T-helper 1 cell (primary cell): ENCODE data around the gene ANKRD6.

Source experiments
- DNase-seq, 5 donors: peaks; one replicate each; pipeline ENCODE4 v3.0.0-alpha.2; 2012 to 2020

Gene ANKRD6

DNA sequence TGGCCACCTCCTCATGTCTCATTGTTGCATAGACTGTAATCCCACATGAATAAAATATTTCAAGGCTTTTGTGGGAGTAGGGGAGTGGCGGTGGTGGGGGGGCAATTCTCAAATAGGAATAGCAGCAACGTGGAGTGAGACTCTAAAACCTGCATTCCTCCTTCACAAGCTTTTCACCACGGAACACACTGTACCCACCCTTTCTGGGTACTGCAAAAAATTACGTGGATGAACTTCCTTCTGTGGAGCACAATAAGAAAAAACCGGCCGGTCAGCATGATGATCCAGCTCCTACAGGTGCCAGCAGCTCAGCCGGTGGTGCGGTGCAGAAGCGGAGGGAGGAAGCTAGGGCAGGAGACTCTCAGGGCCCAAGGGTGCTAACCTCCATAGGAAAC is 19.9 kb upstream of the ANKRD6 start:
- no peak for DNase-seq

DNA sequence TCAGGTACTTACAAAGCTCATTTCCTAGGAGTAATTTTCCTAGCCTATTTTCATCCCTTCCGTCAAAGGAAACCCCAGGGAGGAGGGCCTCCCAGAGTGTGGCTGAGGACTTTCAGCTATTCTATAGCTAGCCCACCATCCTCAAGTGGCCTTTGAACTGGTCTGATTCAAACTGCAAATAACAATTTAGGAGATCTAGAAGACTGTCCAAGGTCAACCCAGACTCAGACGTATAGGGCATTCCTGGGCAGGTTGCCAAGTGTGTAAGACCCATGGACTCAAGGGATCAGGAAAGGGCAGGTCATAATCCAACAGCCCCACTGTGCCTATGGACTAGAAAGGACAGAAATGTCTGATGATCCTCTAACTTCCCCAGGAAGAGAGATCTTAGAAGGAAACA is 18.7 kb upstream of the ANKRD6 start:
- no peak for DNase-seq

DNA sequence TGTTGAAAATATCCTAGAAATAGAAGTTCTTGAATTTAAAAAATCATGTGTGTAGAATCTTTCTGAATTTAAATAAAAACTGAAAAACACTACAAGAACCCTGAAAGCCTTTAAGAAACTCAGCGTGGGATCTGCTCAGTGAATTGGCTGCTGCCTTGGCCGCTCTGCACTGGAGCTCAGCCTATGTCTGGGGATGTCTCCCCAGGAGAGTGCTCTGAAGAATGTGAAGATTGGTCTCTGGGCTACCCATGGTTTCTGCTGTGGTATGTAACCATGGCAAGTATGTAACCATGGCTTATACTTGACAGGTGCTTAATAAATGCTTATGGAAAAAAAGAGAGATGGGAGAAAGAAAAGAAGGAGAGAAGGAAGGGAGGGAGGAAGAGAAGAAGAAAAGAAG is 17.8 kb upstream of the ANKRD6 start:
- DNase-seq: no peak

DNA sequence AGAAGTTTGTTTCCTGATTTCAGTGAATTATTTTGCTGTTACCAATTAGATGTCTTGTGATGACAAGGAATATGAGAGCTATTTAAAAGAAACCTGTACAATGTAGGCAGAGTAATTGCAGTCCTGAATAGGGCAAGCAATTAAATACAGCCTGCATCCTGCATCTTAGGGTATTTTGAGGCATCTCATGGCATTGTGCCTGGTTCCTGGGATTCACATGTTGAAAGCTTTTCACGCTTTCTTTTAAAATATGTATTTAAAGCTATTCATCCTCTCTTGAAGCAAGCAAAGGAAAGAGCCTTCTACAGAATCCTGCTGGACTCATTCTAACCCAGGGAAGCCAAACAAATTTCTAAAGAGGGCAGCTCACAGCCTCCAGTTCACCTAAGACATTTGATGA is 16.2 kb upstream of the ANKRD6 start:
- DNase-seq: no peak

DNA sequence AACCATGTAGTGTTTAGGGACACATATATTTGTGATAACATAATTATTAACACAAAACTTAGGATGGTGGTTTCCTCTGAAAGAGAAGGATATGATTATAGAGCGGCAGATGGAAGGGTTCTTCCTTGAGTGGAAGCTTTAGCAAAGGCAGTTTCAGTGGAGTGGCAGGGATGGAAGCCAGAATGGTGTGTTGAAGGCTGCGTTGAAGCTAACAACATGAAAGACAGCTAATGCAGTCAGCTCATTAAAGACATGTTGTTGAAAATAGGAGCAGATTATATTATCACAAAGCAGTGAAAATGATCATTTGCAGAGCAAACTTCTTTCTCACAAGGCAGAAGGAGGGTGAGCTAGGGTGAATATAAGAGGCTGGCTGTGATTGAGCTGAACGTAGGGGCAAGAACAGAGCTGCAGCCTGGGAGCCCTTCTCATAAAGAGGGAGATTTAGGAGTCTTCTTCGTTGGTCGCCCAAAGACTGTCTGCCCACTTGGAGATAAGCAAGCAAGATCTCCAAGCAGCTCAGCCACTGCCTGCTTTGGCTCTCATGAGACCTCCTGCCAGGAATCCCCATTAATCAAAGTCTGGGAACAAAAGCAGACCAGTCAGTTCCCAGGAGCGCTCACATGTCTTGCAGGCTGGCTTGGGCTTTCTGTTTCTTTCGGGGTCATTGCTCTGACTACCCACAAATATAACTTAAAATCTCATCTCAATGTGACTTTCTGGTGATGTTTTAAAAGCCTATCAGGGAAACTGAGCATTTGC is 2.6 kb upstream of the ANKRD6 start:
- DNase-seq: no peak

DNA sequence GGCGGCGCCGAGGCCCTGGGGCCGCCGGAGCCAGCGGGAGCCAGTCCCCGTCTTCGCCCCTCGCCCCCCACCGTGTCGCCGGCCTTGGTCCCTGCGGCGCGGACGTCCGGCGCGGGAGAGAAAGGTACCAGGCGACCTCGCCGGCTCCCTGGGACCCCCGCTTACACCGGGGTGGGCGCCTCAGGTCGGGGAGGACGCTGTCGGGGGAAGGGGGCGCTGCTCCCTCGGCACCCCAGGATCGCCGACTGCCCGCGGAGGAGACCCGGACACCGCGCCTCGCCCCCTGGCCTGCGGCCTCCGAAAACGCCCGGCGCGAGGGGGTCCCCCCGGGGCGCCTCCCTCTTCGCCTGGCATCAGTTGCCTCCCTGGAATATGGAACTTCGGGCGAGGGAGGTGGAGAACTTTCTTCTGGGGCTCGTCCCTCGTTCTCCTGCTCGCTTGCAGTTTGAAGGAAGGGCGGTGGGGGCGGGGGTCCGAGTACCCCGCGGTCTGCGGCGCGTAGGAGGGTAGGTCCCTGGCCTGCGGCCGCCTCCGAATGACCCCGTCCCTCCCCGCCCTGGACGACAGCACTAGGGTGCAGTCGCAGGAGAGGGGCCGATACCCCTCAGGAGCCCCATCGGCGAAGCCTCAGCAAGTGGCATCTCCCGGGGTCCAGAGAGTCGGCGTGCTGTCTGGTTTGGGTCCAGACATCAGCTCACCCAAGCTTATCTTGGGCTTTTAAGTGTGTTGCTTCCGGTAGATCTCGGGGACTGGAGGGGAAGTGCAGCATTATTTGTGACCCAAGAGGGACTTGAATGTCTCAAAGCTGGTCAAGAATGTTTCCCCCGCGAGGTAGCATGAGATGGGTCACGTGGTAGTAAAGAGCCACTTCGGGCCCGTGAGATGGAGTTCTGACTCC is 549 bp downstream of the ANKRD6 start:
- peak; percentile 5 to 27 (median 7) for DNase-seq

DNA sequence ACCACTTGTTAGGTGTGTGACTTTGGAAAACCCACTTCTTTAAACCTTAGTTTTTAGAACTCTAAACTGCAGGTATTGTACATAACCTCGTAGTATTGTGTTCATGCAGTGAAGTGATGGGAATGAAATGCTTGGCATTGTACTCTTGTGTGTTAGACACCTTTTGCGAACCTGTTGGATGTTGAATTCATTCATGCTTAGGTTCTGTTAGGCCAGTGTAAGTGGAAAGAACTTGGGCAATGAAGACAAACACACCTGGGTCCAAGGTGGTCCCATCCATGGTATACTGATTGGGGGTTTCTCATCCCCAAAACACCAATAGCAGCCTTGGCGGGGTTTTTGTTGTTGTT is 1.2 kb downstream of the ANKRD6 start:
- DNase-seq: no peak

DNA sequence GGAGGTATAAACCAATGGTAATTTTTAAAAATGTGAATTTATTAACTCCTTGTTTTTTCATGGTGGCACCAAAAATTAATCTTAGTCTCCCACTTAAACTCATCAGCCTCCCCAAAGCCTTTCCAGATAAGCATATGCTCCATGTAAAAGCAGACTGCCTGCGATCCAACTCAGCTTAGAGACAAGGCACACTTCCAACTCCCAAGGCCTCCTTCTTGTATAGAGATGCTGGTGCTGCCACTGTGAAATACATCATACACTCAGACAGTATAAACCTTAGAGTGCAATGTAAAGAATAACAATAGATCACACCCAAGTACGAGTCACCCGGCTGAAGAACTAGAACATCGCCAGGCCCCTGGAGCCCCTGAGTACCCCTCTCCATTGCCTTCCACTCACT is 2.0 kb downstream of the ANKRD6 start:
- DNase-seq: no peak

DNA sequence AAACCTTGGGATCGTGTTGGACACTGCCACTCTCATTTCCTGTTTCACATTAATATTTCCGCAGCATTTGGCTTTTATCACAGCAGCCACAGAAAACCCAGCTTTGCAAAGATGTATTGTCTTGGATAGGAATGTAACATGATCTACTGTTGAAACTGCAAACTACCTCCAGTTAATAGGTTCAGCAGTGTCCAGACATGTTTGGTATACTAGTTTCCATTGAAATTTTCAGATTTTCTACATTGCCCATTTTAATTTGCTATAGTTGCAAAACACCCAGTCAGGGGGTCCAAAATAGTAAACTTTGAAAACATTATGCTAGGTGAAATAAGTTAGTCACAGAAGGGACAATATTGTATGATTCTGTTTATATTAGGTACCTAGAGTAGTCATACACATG is 3.3 kb downstream of the ANKRD6 start:
- no peak for DNase-seq

DNA sequence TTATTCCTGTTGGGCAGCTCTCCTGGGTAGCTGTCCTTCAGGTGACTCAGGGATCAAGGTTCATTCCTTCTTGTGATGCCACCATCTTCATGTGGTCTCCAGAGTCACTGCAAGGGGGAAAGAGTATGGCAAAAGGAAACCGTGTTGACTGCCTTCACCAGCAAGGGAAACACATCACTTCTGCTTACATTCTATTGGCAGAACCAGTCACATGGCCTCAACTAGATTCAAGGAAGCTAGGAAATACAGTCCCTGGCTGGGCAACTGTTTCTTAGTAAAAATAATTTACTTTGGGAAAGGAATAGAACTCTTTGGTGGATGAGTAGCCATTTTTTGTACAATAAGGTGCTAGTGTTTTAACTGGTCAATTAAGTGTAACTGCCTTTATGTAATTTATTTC is 5.3 kb downstream of the ANKRD6 start:
- no peak for DNase-seq

DNA sequence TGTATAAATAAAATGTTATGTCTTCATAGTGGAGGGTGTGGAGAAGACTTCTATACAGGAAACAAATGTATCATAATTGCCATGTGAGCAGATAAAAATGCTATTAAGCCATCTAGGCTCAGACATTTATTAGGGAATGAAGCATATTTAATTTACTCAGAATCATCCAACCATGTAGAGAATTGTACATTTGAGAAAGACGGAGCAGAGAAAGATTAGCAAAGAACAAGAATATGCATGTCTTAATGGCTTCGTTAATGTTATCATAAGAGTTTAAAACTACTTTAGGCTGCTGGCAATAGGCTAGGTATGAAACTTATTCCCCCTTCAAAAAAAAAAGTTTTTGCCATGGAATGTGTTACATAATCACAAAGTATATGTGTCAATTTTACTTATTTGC is 6.1 kb downstream of the ANKRD6 start:
- no peak for DNase-seq

DNA sequence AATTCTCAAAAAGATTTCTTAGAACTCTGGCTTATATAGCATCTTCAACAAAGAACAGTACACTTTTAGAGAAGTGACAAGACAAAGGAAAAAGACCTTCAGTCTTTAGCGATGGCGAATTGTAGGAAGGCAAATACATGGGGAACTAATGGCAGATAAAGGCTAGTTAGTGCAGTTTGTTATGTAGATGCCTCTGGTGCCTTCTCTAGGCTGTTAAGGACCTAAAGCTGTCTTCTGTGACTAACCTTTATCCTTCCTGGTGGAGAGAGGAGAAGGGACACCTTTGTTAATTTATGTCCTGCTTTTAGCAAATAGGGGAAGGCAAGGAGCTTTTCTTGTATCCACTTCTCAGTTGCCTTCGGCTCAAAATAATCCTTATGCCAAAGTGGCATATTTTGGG is 7.2 kb downstream of the ANKRD6 start:
- DNase-seq: no peak

DNA sequence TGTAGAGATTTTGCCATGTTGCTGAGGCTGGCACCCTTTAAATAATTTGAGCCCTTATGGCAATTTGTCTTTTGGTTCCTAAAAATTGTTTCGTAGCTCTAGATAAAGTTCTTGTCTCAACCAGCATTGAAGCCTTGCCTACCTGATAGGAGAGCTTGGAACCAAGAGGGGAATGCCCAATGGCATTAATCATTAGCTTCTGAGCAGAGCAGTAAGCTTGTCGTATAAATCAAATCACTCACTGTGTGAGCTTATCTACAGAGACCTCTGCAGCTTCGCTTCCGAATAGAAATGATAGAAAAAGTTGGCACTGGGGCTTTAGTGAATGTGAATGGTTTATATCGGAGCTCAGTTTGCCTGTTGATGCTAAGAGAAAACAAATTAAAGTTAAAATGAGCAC is 10.7 kb downstream of the ANKRD6 start:
- no peak for DNase-seq

DNA sequence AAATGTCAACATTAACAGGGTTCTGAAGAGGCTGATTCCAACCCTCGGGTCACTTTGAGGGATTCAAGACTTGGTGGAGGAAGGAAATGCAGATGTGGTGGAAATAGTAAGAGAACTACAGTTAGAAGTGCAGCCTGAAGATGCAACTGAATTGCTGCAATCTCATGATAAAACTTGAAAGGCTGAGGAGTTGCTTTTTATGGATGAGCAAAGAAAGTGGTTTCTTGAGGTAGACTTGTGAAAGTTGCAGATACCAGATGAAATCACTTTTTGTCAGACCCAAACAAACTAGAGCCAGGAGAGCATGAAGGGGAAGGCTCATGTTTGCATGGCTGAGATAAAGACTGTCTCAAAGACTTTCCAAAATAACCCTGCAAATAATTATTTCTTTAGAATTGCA is 16.2 kb downstream of the ANKRD6 start:
- DNase-seq: no peak

DNA sequence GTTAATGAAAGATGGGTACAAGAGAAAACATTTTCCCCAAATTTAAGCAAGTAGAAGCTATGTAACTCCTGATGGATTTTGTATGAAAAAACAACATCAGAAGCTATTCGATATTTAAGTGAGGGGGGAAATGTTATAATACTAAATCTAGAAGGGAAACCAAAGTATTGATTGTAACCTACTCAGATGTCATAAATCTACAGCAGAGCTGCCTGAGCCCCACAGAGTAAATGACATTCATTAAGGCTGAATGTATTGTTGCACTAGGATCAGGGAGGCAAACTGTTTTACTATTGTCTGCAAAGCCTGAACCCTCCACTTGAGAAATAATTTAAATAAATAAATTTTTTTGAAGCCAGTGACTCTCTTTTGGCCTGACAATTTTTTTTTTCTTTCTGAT is 19.3 kb downstream of the ANKRD6 start:
- no peak for DNase-seq

DNA sequence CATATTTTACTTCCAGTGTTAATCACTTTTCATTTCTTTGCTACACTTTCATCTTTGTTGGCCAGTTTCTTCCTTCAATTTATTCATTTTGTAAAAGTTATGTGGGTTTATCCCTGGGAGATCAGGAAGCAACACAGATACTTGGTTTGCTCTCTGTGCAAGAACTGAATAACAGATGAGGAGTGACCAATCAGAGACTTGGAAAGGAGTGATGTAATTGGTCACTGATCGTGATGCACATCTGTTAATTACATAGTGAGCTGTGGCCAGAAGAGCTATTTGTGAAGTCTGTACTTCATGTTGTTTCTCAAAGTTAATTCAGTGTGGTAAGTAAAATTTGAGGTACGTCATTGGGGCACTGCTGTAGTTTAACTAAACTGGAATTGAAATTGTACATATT is 21.3 kb downstream of the ANKRD6 start:
- no peak for DNase-seq

DNA sequence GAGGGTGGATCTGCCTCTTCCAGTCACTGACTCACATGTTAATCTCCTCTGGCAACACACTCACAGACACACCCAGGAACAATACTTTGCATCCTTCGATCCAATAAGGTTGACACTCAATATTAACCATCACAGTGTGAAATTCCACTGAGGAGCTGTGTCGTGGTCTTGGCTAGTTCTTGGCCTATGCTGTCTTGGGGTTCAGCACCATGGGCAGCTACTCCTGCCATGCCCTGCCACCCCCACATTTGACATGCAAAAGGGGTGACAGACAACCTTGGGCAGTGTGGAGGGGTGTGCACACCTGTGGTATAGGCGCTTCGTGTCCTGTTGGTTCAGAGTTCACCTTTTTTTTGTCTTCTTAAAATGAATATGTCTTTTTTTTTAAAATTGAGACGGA is 25.8 kb downstream of the ANKRD6 start:
- DNase-seq: no peak

DNA sequence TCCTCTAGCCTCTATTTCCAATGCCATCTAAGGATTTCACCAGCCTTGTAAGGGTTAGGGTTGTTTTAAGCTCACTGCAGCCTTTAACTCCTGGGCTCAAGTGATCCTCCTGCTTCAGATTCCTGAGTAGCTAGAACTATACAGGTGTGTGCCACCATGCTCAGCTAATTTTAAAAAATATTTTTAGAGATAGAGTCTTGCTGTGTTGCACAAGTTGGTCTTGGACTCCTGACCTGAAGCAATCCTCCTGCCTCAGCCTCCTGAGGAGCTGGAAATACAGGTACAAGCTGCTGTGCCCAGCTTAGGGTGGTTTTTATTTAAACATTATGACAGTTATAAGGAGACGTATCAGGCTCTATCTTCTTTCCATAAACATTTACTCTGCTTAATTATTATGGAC is 26.5 kb downstream of the ANKRD6 start:
- DNase-seq: no peak

DNA sequence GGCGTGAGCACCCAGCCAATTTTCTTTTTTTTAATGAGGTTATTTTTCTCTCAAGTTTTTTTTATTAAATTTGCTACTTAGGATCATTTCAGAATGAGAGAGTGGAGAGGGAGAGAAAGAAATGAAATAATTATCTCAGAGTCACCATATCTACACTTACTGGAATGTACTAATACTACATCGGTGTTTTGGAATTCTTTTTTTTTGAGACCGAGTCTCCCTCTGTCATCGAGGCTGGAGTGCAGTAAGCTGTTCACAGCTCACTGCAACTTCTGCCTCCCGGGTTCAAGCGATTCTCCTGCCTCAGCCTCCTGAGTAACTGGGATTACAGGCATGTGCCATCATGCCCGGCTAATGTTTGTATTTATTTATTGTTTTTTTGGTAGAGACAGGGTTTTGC is 27.8 kb downstream of the ANKRD6 start:
- DNase-seq: no peak

DNA sequence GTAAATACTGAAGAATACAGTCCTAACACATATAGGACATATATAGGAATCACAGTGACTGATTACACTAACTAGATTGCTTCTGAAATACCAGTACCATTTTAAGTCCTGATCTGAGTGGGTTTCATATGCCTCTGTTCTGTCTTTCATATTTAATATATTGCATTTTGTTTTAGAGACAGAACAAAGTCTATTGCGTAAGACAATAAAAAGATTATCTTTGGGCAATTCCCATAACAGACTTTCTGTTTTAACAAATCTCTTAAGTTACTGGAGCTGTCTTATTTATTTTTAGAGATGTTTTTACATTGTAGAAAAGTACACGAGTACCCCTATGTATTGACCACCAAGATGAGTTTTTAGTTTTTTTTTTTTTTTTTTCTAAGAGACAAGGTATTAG is 29.6 kb downstream of the ANKRD6 start:
- no peak for DNase-seq

DNA sequence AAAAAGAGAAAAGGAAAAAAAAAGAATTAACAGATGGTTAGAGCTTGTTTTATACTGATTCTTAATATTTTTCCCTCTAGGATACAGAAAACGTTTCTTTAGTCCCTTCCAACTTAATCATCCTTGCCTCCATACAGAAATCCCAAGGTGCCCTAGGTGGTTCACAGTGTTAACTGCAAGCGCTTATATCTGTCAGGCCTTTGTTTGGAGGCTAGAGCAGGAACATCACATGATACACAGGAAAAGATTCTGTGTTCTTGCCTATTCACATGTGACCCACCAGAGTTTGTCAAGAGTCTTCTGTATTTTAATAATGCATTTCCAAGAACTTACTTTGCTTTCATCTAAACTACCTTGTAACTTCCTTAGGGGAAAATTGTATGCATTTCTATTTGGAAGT is 31.3 kb downstream of the ANKRD6 start:
- DNase-seq: no peak

DNA sequence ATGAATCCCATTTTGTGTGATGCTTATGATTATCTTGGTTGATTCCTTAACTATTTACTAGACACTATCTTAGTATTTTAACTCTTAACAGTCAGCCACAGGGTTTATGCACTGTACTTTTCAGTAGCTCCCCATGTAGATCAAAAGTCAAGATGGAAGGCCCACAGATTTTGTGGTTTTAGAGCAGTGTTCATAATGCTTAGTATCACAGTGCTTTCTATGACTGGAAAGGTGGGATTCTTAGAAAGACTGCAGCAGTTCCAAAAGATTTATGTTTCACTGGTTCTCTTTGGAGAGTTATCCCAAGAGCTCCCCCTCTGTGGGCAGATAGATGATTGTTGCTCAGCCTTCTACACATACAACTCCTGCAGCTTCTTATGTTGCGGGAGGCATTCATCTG is 34.5 kb downstream of the ANKRD6 start:
- no peak for DNase-seq

DNA sequence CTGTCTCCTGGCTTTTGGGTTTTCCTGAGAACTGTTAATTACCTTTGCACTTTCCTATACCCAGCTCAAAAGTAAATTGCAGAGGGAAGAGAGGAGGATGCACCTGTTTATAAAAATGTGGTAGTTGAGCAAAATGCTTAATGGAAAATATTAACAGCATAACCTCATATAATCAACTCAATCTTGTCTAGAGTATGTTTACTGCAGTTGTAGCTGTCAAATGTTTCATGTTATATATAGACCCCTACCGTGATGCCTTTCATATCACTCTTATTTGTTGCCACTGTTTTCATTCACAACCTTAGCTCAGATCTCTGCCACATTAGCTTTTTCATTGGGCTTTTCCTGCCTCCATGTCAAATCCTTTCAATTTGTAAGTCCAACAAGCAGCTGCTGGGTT is 36.0 kb downstream of the ANKRD6 start:
- DNase-seq: no peak

DNA sequence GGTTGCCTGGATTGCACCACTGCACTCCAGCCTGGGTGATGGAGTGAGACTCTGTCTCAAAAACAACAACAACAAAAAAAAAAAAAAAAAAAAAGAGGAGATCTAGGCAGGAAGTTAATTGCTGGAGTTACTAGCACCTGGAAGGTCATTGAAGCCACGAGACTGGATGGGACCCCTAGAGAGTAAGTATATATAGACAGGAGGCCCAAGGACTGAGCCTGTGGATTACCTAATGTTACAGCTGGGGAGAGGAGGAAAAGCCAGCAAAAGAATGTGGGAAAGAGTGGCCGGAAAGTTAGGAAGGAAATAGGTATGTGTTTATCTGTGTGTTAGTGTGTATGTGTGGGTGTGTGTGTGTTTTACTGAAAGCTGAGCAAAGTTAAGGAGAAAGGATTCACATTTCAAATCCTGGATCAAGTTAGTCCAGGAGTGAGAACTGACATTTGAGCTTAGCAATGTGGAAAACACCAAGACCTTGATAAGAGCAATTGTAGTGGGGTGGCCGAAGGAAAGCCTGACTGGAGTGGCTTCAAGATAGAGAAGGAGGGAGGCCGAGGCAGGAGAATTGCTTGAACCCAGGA is 38.4 kb downstream of the ANKRD6 start:
- no peak for DNase-seq
